GM23338 (cell line): ENCODE measurements around the gene DNAJC22. TPM values are rescaled to one million over a fixed set of nuclear protein-coding genes. Genes with fewer than 3 reads are reported as not detected.

Experiments used
- ATAC-seq: fragments of 200-7000 bp; cut with Tn5 transposase; 3 replicates; pipeline ENCODE4 v1.9.1; 2020
- DNase-seq: peaks from one replicate; pipeline ENCODE4 v3.0.0-alpha.2; 2015; ENCODE audit warnings: low spot score
- H2AFZ ChIP-seq: fragments of 200-600 bp; sonication (generic); 2 replicates; pipeline ENCODE4 v1.8.0; 2016; ENCODE audit warnings: antibody characterized with exemption, mild to moderate bottlenecking, moderate library complexity
- H3F3A ChIP-seq: fragments of 200-600 bp; sonication (generic); replicated peaks from 2 replicates; pipeline ENCODE4 v1.8.0; 2017; ENCODE audit warnings: antibody characterized with exemption, mixed run types, low read depth
- H3K27ac ChIP-seq: fragments of 200-600 bp; sonication (generic); 2 replicates; pipeline ENCODE4 v1.6.1; 2016; ENCODE audit warnings: low read depth
- H3K27me3 ChIP-seq: fragments of 200-600 bp; sonication (generic); 2 replicates; pipeline ENCODE4 v1.8.0; 2016; ENCODE audit warnings: mild to moderate bottlenecking, mixed run types, moderate library complexity; ENCODE audit not compliant: insufficient read depth
- H3K36me3 ChIP-seq: fragments of 200-600 bp; sonication (generic); 2 replicates; pipeline ENCODE4 v1.8.0; 2016; ENCODE audit warnings: mild to moderate bottlenecking; ENCODE audit not compliant: insufficient read depth
- H3K4me1 ChIP-seq: fragments of 200-600 bp; sonication (generic); 2 replicates; pipeline ENCODE4 v1.8.0; 2016; ENCODE audit warnings: mild to moderate bottlenecking, moderate library complexity; ENCODE audit not compliant: insufficient read depth
- H3K4me2 ChIP-seq: fragments of 200-600 bp; sonication (generic); 2 replicates; pipeline ENCODE4 v1.7.1; 2017; ENCODE audit warnings: mixed run types
- H3K4me3 ChIP-seq: fragments of 200-600 bp; sonication (generic); 2 replicates; pipeline ENCODE4 v1.6.1; 2016; ENCODE audit warnings: mixed run types
- H3K79me2 ChIP-seq: fragments of 200-600 bp; sonication (generic); replicated peaks from 2 replicates; pipeline ENCODE4 v1.8.0; 2017; ENCODE audit warnings: mild to moderate bottlenecking; ENCODE audit not compliant: insufficient read depth
- H3K9me2 ChIP-seq: fragments of 200-600 bp; sonication (generic); 2 replicates; pipeline ENCODE4 v1.8.0; 2017; ENCODE audit not compliant: insufficient read depth
- H4K20me1 ChIP-seq: fragments of 200-600 bp; sonication (generic); replicated peaks from 2 replicates; pipeline ENCODE4 v1.8.0; 2017; ENCODE audit warnings: mild to moderate bottlenecking; ENCODE audit not compliant: insufficient read depth
- H3K27ac Mint-ChIP-seq: 2 replicates; pipeline ENCODE4 v1.8.0; 2020; ENCODE audit warnings: inconsistent platforms, mild to moderate bottlenecking, moderate library complexity, mixed read lengths
- H3K27me3 Mint-ChIP-seq: 3 replicates; pipeline ENCODE4 v1.8.0; 2022; ENCODE audit warnings: low read depth, mild to moderate bottlenecking, moderate library complexity, mixed read lengths, inconsistent platforms; ENCODE audit not compliant: insufficient read depth, poor library complexity
- H3K36me3 Mint-ChIP-seq: 3 replicates; pipeline ENCODE4 v1.8.0; 2021; ENCODE audit warnings: low read depth, mild to moderate bottlenecking, inconsistent platforms, moderate library complexity, mixed read lengths
- H3K4me1 Mint-ChIP-seq: 3 replicates; pipeline ENCODE4 v1.8.0; 2020; ENCODE audit warnings: mild to moderate bottlenecking, inconsistent platforms, mixed read lengths
- H3K4me3 Mint-ChIP-seq: 3 replicates; pipeline ENCODE4 v1.8.0; 2021; ENCODE audit warnings: moderate library complexity, mild to moderate bottlenecking, inconsistent platforms, mixed read lengths
- H3K9me3 Mint-ChIP-seq: 3 replicates; pipeline ENCODE4 v1.8.0; 2020; ENCODE audit warnings: moderate library complexity, mild to moderate bottlenecking, inconsistent platforms, mixed read lengths
- CREB1 ChIP-seq: fragments of 250-450 bp; sonication (Bioruptor Pico); IDR thresholded peaks from 2 replicates; pipeline ENCODE4 v1.5.0; 2020; ENCODE audit warnings: low read depth, mild to moderate bottlenecking, moderate library complexity
- ETS1 ChIP-seq: IDR thresholded peaks from 2 replicates; pipeline ENCODE4 v1.6.1; 2016; ENCODE audit warnings: antibody characterized with exemption
- EZH2 ChIP-seq: fragments of 200-600 bp; sonication (generic); IDR thresholded peaks from one replicate; pipeline ENCODE4 v1.8.0; 2017; ENCODE audit warnings: antibody characterized with exemption, mild to moderate bottlenecking, low read depth; ENCODE audit not compliant: unreplicated experiment
- JUNB ChIP-seq: IDR thresholded peaks from one replicate; pipeline ENCODE4 v1.6.1; 2016; ENCODE audit warnings: antibody characterized with exemption; ENCODE audit not compliant: unreplicated experiment
- NANOG ChIP-seq: IDR thresholded peaks from 2 replicates; pipeline ENCODE4 v1.6.1; 2016; ENCODE audit warnings: antibody characterized with exemption, borderline replicate concordance
- POLR2AphosphoS5 ChIP-seq: IDR thresholded peaks from 2 replicates; pipeline ENCODE4 v1.6.1; 2016; ENCODE audit warnings: antibody characterized with exemption, low read depth
- REST ChIP-seq: IDR thresholded peaks from one replicate; pipeline ENCODE4 v1.6.1; 2018; ENCODE audit warnings: antibody characterized with exemption; ENCODE audit not compliant: unreplicated experiment
- STAT1 ChIP-seq: IDR thresholded peaks from one replicate; pipeline ENCODE4 v1.6.1; 2016; ENCODE audit warnings: antibody characterized with exemption; ENCODE audit not compliant: unreplicated experiment
- ZNF462 ChIP-seq: fragments of 250-450 bp; sonication (Bioruptor Pico); IDR thresholded peaks from 2 replicates; pipeline ENCODE4 v1.5.0; 2020; ENCODE audit warnings: mild to moderate bottlenecking, moderate library complexity
- polyA plus RNA-seq: library from polyadenylated mRNA; unstranded; fragments of >200 nt; fragmentation: Nextera tagmentation; extraction: Ambion mirVana; gene quantifications from 2 replicates; pipeline ENCODE4 v1.2.1, GENCODE V29; 2016
- total RNA-seq: library from RNA; depleted of rRNA; stranded (reverse); fragments of >200 nt; shearing (Covaris generic); gene quantifications from 2 replicates; pipeline ENCODE4 v1.2.3, GENCODE V29; 2014

Gene DNAJC22
- total and polyA plus RNA-seq, 2 experiments from 2014 or later: 0.10 TPM; not detected in 1

GRCh38 chr12:49327368-49327767 is 19.3 kb upstream of the DNAJC22 start (continued):
- TF ChIP-seq REST (no peak), STAT1 (no peak)

- Histone ChIP-seq H2AFZ (no peak overlapping the region), H3K4me2 (no peak overlapping the region), H3K36me3 (peaks cover 18% of the 10 kb centered on the region; the same call in 1 of the 2 replicates), H3F3A (peaks cover 13% of the 10 kb centered on the region), H3K79me2 (peaks cover 6% of the 10 kb centered on the region; the same call in 1 of the 2 replicates), H3K27ac (no peak overlapping the region), H3K9me2 (no peaks in the 10 kb centered on the region), H3K4me3 (no peak overlapping the region), H3K4me1 (peaks cover 12% of the 10 kb centered on the region; the same call in 1 of the 2 replicates), H4K20me1 (no peaks in the 10 kb centered on the region; the same call in 1 of the 2 replicates), H3K27me3 (peaks cover 19% of the 10 kb centered on the region)
- peaks cover 16% of the 10 kb centered on the region for H3K4me1 Mint-ChIP-seq
- peaks cover 59% of the 10 kb centered on the region for H3K36me3 Mint-ChIP-seq
- H3K27ac Mint-ChIP-seq: no peak overlapping the region
- ATAC-seq: no peak
- H3K27me3 Mint-ChIP-seq: peaks cover 28% of the 10 kb centered on the region
- H3K9me3 Mint-ChIP-seq: no peaks in the 10 kb centered on the region
- no peak overlapping the region for H3K4me3 Mint-ChIP-seq
- DNase-seq: no peak
- TF ChIP-seq REST: no peak
- TF ChIP-seq ZNF462: no peak
- TF ChIP-seq CREB1: no peak
- no peak for TF ChIP-seq NANOG
- no peak for TF ChIP-seq JUNB
- TF ChIP-seq POLR2AphosphoS5: no peak
- no peak for TF ChIP-seq EZH2
- TF ChIP-seq ETS1: no peak
Measured at GRCh38 chr12:49327887-49328286, 18.8 kb upstream of the DNAJC22 start.
